Heart left ventricle (tissue), 16 donors: ENCODE data around the gene WNT8A. TPM values are rescaled to one million over a fixed set of nuclear protein-coding genes. Genes with fewer than 3 reads are reported as not detected.

Experiments
- ATAC-seq, 4 donors: fragments of 200-7000 bp; cut with Tn5 transposase; one replicate each; pipeline ENCODE4 v1.9.1; 2020 to 2022; ENCODE audit warnings: moderate library complexity in 4 of 4, mild to moderate bottlenecking in 3 of 4, moderate number of reproducible peaks in 1 of 4
- DNase-seq, 5 donors: peaks; one replicate each; pipeline ENCODE4 v3.0.0-alpha.2; 2020
- H3K27ac ChIP-seq, 12 donors: fragments of 200-600 bp; sonication (generic) in 4 of 12; one replicate each; pipeline versions ENCODE4 v1.5.0 to v1.8.0; 2016 to 2022; ENCODE audit warnings: mild to moderate bottlenecking in 2 of 12
- H3K27me3 ChIP-seq, 9 donors: fragments of 200-600 bp; sonication (generic) in 2 of 9; one replicate each; pipeline versions ENCODE4 v1.5.1 to v1.8.0; 2016 to 2022; ENCODE audit warnings: mild to moderate bottlenecking in 3 of 9
- H3K36me3 ChIP-seq, 9 donors: fragments of 200-600 bp; sonication (generic) in 2 of 9; one replicate each; pipeline versions ENCODE4 v1.5.0 to v1.8.0; 2018 to 2022; ENCODE audit warnings: mild to moderate bottlenecking in 2 of 9
- H3K4me1 ChIP-seq, 12 donors: fragments of 200-600 bp; sonication (generic) in 4 of 12; one replicate each; pipeline versions ENCODE4 v1.5.0 to v1.8.0; 2016 to 2022; ENCODE audit warnings: mild to moderate bottlenecking in 3 of 12
- H3K4me3 ChIP-seq, 12 donors: fragments of 200-600 bp; sonication (generic) in 4 of 12; one replicate each; pipeline versions ENCODE4 v1.5.0 to v1.8.0; 2017 to 2022; ENCODE audit warnings: mild to moderate bottlenecking in 9 of 12, moderate library complexity in 4 of 12
- H3K9me3 ChIP-seq, 12 donors: fragments of 200-600 bp; sonication (generic) in 4 of 12; one replicate each; pipeline versions ENCODE4 v1.5.0 to v1.8.0; 2016 to 2022; ENCODE audit warnings: mild to moderate bottlenecking in 1 of 12
- POLR2A ChIP-seq, 2 donors: fragments of 450-650 bp; IDR thresholded peaks; one replicate each; pipeline ENCODE4 v1.6.1; 2017; ENCODE audit warnings: antibody characterized with exemption in 2 of 2, mild to moderate bottlenecking in 2 of 2, moderate library complexity in 2 of 2
- WGBS, 4 donors: extraction: QIAGEN DNeasy Blood & Tissue Kit in 2 of 4; methylation state at CpG; one replicate each; pipeline versions ENCODE4 v1.1.5 to v1.1.7; 2013 to 2018; 5-methylcytosine and 5-hydroxymethylcytosine counted together
- intact Hi-C, 10 donors: fragments of 100-400 bp; cut with DNase I; formaldehyde crosslinking; loops; one replicate each; pipeline versions ENCODE4 v1.11.1 to v1.14.2; 2022
- polyA plus RNA-seq, 2 donors: library from polyadenylated mRNA; stranded (reverse); fragments of 200-250 nt; gene quantifications; one replicate each; pipeline ENCODE4 v1.2.3, GENCODE V29; 2013
- total RNA-seq, 9 donors: library from RNA; depleted of rRNA in 2 of 9; stranded (reverse); fragments of >200 nt in 2 of 9; fragmentation: NEBNext Ultra II Directional in 3 of 9; extraction: Animal tissue kit (Norgen Biotek cat#: 25700) in 3 of 9; gene quantifications; one replicate each; pipeline versions ENCODE4 v1.1.0 to v1.2.4, GENCODE V29; 2016 to 2023
- TF ChIP-seq, protein P1 (sequence below), 12 donors: fragments of 200-600 bp; sonication (generic) in 4 of 12; IDR thresholded peaks; one replicate each; pipeline versions ENCODE4 v1.5.0 to v1.8.0; 2018 to 2022; ENCODE audit warnings: antibody characterized with exemption in 12 of 12, mild to moderate bottlenecking in 5 of 12
- donor health status: ischemic (EF 13 %, LVEDD 7.1; RV severe dilation, severe dysfunction).
- donor health status: healthy with polysubstance abuse.
- donor health status: DM: no; HTN: yes; CAD: no.
- donor health status: DM: no; HTN: no; CAD: no.
- donor health status: ischemic (EF 25% LVEDD 6.9; RV normal size, moderate dysfunction).
- donor health status: ischemic (EF 25% LVEDD 5.7; RV mildly dilated, moderate dysfunction).
- donor health status: healthy.
- donor health status: DM: yes; HTN: yes; CAD: no.
- donor health status: ischemic (EF 35%, LVEDD 5.7; RV mildly dilated, moderate dysfunction).
- donor health status: nonischemic (EF 11% LVEDD 7.7; RV severe dilation, severe dysfunction).
- donor health status: DM: yes; HTN: yes; CAD: no.
- donor health status: PGD.
- donor health status: ischemic (EF 29% LVEDD 5.4; RV normal size, mild dysfunction).
- donor health status: nonischemic (EF 23%, LVEDD 6.1; RV moderate dilation, normal function).

Gene WNT8A
- total and polyA plus RNA-seq, 11 donors = not detected

DNA sequence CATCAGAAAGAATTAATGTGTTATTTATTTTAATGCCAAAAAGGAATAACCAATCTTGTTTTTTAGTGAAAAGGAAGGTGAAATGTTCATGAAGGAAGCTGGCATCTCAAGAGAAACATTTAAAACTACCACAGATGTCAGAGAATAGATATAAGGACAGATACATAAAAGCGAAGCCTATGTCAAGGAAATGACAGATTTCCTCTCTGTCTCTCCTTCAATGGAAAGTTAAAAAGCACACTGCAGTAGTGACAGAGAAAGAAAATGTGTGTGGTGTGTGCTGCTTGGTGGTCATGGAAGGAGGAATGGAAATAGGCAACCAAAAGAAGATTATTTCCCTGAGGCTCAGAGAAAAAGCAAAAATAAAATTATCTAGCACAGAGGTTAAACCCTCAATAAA lies 9.2 kb downstream of the WNT8A start:
- no peak for TF ChIP-seq POLR2A (IDR thresholded peaks at IDR 0.05)
- TF ChIP-seq, protein P1, sequence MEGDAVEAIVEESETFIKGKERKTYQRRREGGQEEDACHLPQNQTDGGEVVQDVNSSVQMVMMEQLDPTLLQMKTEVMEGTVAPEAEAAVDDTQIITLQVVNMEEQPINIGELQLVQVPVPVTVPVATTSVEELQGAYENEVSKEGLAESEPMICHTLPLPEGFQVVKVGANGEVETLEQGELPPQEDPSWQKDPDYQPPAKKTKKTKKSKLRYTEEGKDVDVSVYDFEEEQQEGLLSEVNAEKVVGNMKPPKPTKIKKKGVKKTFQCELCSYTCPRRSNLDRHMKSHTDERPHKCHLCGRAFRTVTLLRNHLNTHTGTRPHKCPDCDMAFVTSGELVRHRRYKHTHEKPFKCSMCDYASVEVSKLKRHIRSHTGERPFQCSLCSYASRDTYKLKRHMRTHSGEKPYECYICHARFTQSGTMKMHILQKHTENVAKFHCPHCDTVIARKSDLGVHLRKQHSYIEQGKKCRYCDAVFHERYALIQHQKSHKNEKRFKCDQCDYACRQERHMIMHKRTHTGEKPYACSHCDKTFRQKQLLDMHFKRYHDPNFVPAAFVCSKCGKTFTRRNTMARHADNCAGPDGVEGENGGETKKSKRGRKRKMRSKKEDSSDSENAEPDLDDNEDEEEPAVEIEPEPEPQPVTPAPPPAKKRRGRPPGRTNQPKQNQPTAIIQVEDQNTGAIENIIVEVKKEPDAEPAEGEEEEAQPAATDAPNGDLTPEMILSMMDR (IDR thresholded peaks at IDR 0.05) = no peak
- WGBS, 4 donors = 51 to 60% (median 58%) methylated on average over 1 of the region's 1 CpG

DNA sequence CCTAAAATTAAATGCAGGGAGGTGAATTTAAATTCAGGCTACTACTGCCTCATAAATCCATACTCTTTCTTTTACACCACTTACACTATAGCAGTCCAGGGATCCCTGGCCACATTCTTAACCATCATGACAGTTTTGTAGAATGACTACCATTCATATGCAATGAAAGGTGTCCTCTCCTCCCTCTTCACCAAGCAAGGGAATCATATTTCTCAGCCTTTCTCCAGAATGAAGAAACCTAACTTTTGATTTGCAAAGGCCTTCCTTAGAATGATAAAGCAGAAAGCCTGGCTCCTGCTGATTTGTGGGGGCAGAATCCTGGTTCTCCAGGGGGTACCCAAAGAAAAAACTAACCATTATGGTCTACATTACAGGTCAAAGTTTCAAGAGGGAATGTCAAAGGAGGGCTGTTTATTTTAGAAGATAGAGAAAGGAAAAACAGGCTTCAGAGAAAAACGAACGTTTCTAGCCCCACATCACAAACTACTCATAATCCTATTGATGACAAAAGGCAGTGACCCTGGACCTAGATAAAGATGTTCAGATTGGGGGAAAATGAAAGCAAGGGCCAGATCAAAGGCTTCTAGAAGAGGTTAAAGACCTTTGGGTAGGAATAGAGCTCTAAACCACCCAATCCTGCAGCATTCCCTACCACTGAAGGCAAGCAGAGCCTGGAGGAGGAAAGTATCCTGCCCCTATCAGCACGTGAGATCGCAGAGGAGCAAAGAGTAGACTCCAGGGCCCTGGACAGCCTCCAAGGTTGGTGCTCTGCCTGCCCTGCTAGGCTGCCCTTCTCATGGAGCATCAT lies 11.5 kb downstream of the WNT8A start:
- DNase-seq = no peak
- intact Hi-C loops = no loop called here
- no peaks in the 10 kb centered on the region for H3K9me3 ChIP-seq

More for the DNA sequence above, 9.2 kb downstream of the WNT8A start:
- Histone ChIP-seq H3K36me3 (no peaks in the 10 kb centered on the region), H3K27ac (no peak overlapping the region), H3K4me1 (no peaks in the 10 kb centered on the region), H3K9me3 (no peaks in the 10 kb centered on the region), H3K27me3 (peaks cover 0 to 9% (median 0%) of the 10 kb centered on the region in 9 donors), H3K4me3 (no peak overlapping the region)
- ATAC-seq (no peak), DNase-seq (no peak)
- intact Hi-C loops = no loop called here

DNA sequence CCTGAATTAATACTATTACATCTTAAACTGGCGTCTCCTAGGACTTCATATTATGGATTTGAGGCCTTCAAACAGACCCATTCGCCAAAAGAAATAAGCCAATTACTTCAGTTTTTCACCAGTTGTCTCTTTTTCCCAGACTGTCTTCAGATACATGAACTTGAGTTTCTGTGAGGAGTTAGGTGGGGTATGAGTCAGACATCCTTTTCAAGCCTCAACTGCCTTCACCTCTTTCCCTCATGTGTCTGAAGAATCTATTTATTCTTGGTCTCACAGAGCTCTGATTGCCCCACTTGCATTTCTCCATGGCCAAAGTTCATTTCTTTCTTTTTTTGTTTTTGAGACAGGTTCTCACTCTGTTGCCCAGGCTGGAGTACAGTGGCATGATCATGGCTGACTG lies 12.5 kb downstream of the WNT8A start:
- TF ChIP-seq, protein P1 (IDR thresholded peaks at IDR 0.05) = no peak
- TF ChIP-seq POLR2A (IDR thresholded peaks at IDR 0.05) = no peak
- intact Hi-C loops = no loop called here
- H3K9me3 ChIP-seq = no peaks in the 10 kb centered on the region
- H3K27me3 ChIP-seq = peaks cover 0 to 12% (median 0%) of the 10 kb centered on the region in 9 donors
- DNase-seq (no peak), ATAC-seq (no peak)
- WGBS, 4 donors = 74 to 88% (median 81%) methylated on average over 2 of the region's 2 CpGs
- H3K4me3 ChIP-seq = no peak overlapping the region
- no peak overlapping the region for H3K27ac ChIP-seq
- no peaks in the 10 kb centered on the region for H3K4me1 ChIP-seq
- H3K36me3 ChIP-seq = no peaks in the 10 kb centered on the region

More for the DNA sequence above, 11.5 kb downstream of the WNT8A start:
- Histone ChIP-seq H3K4me1 (no peaks in the 10 kb centered on the region), H3K27me3 (peaks cover 0 to 13% (median 0%) of the 10 kb centered on the region in 9 donors), H3K36me3 (no peaks in the 10 kb centered on the region), H3K4me3 (no peak overlapping the region), H3K27ac (no peak overlapping the region)
- TF ChIP-seq, protein P1 (IDR thresholded peaks at IDR 0.05) = no peak
- TF ChIP-seq POLR2A (IDR thresholded peaks at IDR 0.05) = no peak
- 35 to 58% (median 46%) methylated on average over 4 of the region's 4 CpGs for WGBS, 4 donors
- no peak for ATAC-seq

DNA sequence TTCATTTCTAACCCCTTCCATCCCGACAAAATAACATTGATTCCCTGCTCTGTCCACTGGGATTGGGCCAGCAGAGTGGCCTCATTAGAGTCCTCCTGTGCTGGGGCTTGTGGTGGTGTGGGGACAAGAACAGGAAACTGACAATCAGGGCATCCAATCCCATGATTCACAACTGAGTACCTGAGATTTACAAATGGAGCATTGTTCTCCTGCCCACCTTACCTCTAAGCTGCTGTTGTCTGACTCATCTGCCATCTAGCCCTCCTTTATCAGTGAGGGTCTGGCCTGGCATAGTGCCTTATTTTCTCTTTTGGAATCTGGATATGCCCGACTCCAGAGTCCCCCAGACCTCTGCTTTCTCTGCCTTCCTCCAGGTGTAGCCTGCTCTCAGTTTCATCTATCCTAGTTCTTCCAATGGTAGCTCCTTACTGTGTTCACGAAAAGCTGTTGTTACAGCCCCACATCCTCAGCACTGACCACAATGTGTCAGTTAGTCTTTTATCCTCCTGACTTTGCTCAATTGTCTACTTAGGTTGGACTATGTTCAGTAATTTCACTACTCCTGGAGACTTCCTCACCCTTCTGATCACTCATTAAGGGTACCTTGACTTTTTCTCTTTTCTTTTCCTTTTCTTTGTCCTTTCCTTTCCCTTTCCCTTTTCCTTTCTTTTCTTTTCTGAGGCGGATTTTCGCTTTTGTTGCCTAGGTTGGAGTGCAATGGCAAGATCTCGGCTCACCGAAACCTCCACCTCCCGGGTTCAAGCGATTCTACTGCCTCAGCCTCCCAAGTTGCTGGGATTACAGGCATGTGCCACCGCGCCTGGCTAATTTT lies 13.4 kb downstream of the WNT8A start:
- no peak for DNase-seq
- intact Hi-C loops = no loop called here
- 90 to 94% (median 92%) methylated on average over 11 of the region's 11 CpGs for WGBS, 4 donors
- TF ChIP-seq, protein P1 (IDR thresholded peaks at IDR 0.05) = no peak
- no peak for TF ChIP-seq POLR2A (IDR thresholded peaks at IDR 0.05)
- peaks cover 0 to 12% (median 2%) of the 10 kb centered on the region in 9 donors for H3K27me3 ChIP-seq
- H3K4me1 ChIP-seq = no peaks in the 10 kb centered on the region
- H3K27ac ChIP-seq = no peak overlapping the region
- ATAC-seq = no peak
- H3K4me3 ChIP-seq = no peak overlapping the region
- H3K9me3 ChIP-seq = no peaks in the 10 kb centered on the region
- H3K36me3 ChIP-seq = no peaks in the 10 kb centered on the region
